HG03520 (cell line): ENCODE results near the gene EPHA3.

Source experiments
- ATAC-seq: cut with Tn5 transposase; IDR thresholded peaks from one replicate; pipeline ENCODE4 v1.9.1; 2021; ENCODE audit warnings: mild to moderate bottlenecking, moderate library complexity; ENCODE audit not compliant: unreplicated experiment

The EPHA3 gene

GRCh38 chr3:89278302-89279025 is 171.0 kb downstream of the EPHA3 start:
- no peak for ATAC-seq

- ATAC-seq, result no peak
These were observed 172.9 kb downstream of the EPHA3 start for GRCh38 chr3:89280301-89280700.

GRCh38 chr3:89280822-89281365 is 173.5 kb downstream of the EPHA3 start:
- ATAC-seq, result no peak

- ATAC-seq, result no peak
These were observed 180.6 kb downstream of the EPHA3 start for GRCh38 chr3:89287902-89288508.

GRCh38 chr3:89289574-89290190 is 182.3 kb downstream of the EPHA3 start:
- ATAC-seq, result no peak

GRCh38 chr3:89297199-89297598 is 189.8 kb downstream of the EPHA3 start:
- ATAC-seq, result no peak

GRCh38 chr3:89300526-89300925 is 193.1 kb downstream of the EPHA3 start:
- no peak for ATAC-seq

- ATAC-seq, result no peak
These were observed 193.6 kb downstream of the EPHA3 start for GRCh38 chr3:89300981-89301380.

- ATAC-seq, result no peak
These were observed 196.3 kb downstream of the EPHA3 start for GRCh38 chr3:89303701-89304100.

- ATAC-seq, result no peak
These were observed 199.1 kb downstream of the EPHA3 start for GRCh38 chr3:89306540-89306939.

- ATAC-seq, result no peak
These were observed 204.2 kb downstream of the EPHA3 start for GRCh38 chr3:89311581-89311980.

GRCh38 chr3:89312141-89312540 is 204.7 kb downstream of the EPHA3 start:
- ATAC-seq, result no peak

- ATAC-seq, result no peak
These were observed 207.2 kb downstream of the EPHA3 start for GRCh38 chr3:89314454-89315098.

GRCh38 chr3:89315750-89316470 is 208.5 kb downstream of the EPHA3 start:
- no peak for ATAC-seq

GRCh38 chr3:89320186-89320585 is 212.8 kb downstream of the EPHA3 start:
- no peak for ATAC-seq

GRCh38 chr3:89326997-89327396 is 219.6 kb downstream of the EPHA3 start:
- no peak for ATAC-seq

- ATAC-seq, result no peak
These were observed 225.0 kb downstream of the EPHA3 start for GRCh38 chr3:89332386-89332785.

GRCh38 chr3:89332793-89333192 is 225.4 kb downstream of the EPHA3 start:
- no peak for ATAC-seq

GRCh38 chr3:89335693-89336092 is 228.3 kb downstream of the EPHA3 start:
- ATAC-seq, result no peak

- ATAC-seq, result no peak
These were observed 233.0 kb downstream of the EPHA3 start for GRCh38 chr3:89340408-89340807.

- ATAC-seq, result no peak
These were observed 236.7 kb downstream of the EPHA3 start for GRCh38 chr3:89344076-89344475.
